ENCODE data around the gene TMEM272.
A peak's percentile ranks its signal among the peaks of the same experiment; 100 is the strongest.

TMEM272 gene

GRCh38 chr13:51806566-51806965 is 38.4 kb downstream of the TMEM272 start:
- no peak overlapping the region for H3K27ac ChIP-seq (ENCODE audit: low read depth, low read length)
- H3K36me3 ChIP-seq (ENCODE audit: low read length), result no peaks in the 10 kb centered on the region
- no peak overlapping the region for H3K4me3 ChIP-seq (ENCODE audit: insufficient read depth, low read length, poor library complexity, severe bottlenecking)
- no peaks in the 10 kb centered on the region for H4K20me1 ChIP-seq (ENCODE audit: low read depth, low read length)
- no peaks in the 10 kb centered on the region for H3K27me3 ChIP-seq (ENCODE audit: low read length)
- no peak overlapping the region for H3K9ac ChIP-seq (ENCODE audit: low read length)
- H3K4me2 ChIP-seq (ENCODE audit: low read depth, low read length, poor library complexity, severe bottlenecking), result no peak overlapping the region
- H3K79me2 ChIP-seq (ENCODE audit: insufficient read depth, low read length), result no peaks in the 10 kb centered on the region
- no peak overlapping the region for H2AFZ ChIP-seq (ENCODE audit: low read depth, low read length, severe bottlenecking)
- no peaks in the 10 kb centered on the region for H3K9me2 ChIP-seq (replicated peaks; ENCODE audit: insufficient read depth, low read length)
- H3F3A ChIP-seq (ENCODE audit: insufficient read depth), result peaks cover 14% of the 10 kb centered on the region; the same call in 1 of the 2 replicates
- no peak for TF ChIP-seq EZH2phosphoT487 (conservative IDR thresholded peaks at IDR 0.05; ENCODE audit: low read length)
- no peak for TF ChIP-seq CTCF (IDR thresholded peaks at IDR 0.05; ENCODE audit: insufficient read depth, low read length, poor library complexity, severe bottlenecking)
- H3K9me3 ChIP-seq (ENCODE audit: insufficient read depth, low read length), result no peaks in the 10 kb centered on the region

- H2AFZ ChIP-seq (ENCODE audit: low read depth, low read length, severe bottlenecking), result no peak overlapping the region
- no peak overlapping the region for H3K4me2 ChIP-seq (ENCODE audit: low read depth, low read length, poor library complexity, severe bottlenecking)
- no peak overlapping the region for H3K4me3 ChIP-seq (ENCODE audit: insufficient read depth, low read length, poor library complexity, severe bottlenecking)
- no peak for TF ChIP-seq CTCF (IDR thresholded peaks at IDR 0.05; ENCODE audit: insufficient read depth, low read length, poor library complexity, severe bottlenecking)
- TF ChIP-seq EZH2phosphoT487 (conservative IDR thresholded peaks at IDR 0.05; ENCODE audit: low read length), result no peak
- no peak overlapping the region for H3K27ac ChIP-seq (ENCODE audit: low read depth, low read length)
- H3K9ac ChIP-seq (ENCODE audit: low read length), result no peak overlapping the region
- peaks cover 14% of the 10 kb centered on the region; the same call in 1 of the 2 replicates for H3F3A ChIP-seq (ENCODE audit: insufficient read depth)
- H3K36me3 ChIP-seq (ENCODE audit: low read length), result no peaks in the 10 kb centered on the region
- no peaks in the 10 kb centered on the region for H3K79me2 ChIP-seq (ENCODE audit: insufficient read depth, low read length)
- no peaks in the 10 kb centered on the region for H3K9me2 ChIP-seq (replicated peaks; ENCODE audit: insufficient read depth, low read length)
- no peaks in the 10 kb centered on the region for H3K27me3 ChIP-seq (ENCODE audit: low read length)
- no peaks in the 10 kb centered on the region for H4K20me1 ChIP-seq (ENCODE audit: low read depth, low read length)
- no peaks in the 10 kb centered on the region for H3K9me3 ChIP-seq (ENCODE audit: insufficient read depth, low read length)
Measured at GRCh38 chr13:51805925-51806324, 39.1 kb downstream of the TMEM272 start.

GRCh38 chr13:51805313-51805712 is 39.7 kb downstream of the TMEM272 start:
- Histone ChIP-seq H3K9me3 (ENCODE audit: insufficient read depth, low read length) (no peaks in the 10 kb centered on the region), H3K9ac (ENCODE audit: low read length) (0 out of 2 replicates have a peak overlapping the region, but pooled peaks have one; percentile 91), H3K27ac (ENCODE audit: low read depth, low read length) (no peak overlapping the region), H3F3A (ENCODE audit: insufficient read depth) (peaks cover 14% of the 10 kb centered on the region; the same call in 1 of the 2 replicates), H3K4me3 (ENCODE audit: insufficient read depth, low read length, poor library complexity, severe bottlenecking) (no peak overlapping the region), H3K4me2 (ENCODE audit: low read depth, low read length, poor library complexity, severe bottlenecking) (peak overlapping the region; percentile 80), H3K9me2 (replicated peaks; ENCODE audit: insufficient read depth, low read length) (no peaks in the 10 kb centered on the region), H3K36me3 (ENCODE audit: low read length) (no peaks in the 10 kb centered on the region), H3K27me3 (ENCODE audit: low read length) (no peaks in the 10 kb centered on the region), H4K20me1 (ENCODE audit: low read depth, low read length) (no peaks in the 10 kb centered on the region), H3K79me2 (ENCODE audit: insufficient read depth, low read length) (no peaks in the 10 kb centered on the region), H2AFZ (ENCODE audit: low read depth, low read length, severe bottlenecking) (no peak overlapping the region)
- TF ChIP-seq EZH2phosphoT487 (conservative IDR thresholded peaks at IDR 0.05; ENCODE audit: low read length) (no peak), CTCF (IDR thresholded peaks at IDR 0.05; ENCODE audit: insufficient read depth, low read length, poor library complexity, severe bottlenecking) (no peak)
